ENCODE data around the gene ASB6. TPM values are rescaled to one million over a fixed set of nuclear protein-coding genes. Genes with fewer than 3 reads are reported as not detected.

ASB6 gene
- total and polyA plus RNA-seq, 4 donors: 3.4 to 8.4 (median 6.2) TPM

DNA sequence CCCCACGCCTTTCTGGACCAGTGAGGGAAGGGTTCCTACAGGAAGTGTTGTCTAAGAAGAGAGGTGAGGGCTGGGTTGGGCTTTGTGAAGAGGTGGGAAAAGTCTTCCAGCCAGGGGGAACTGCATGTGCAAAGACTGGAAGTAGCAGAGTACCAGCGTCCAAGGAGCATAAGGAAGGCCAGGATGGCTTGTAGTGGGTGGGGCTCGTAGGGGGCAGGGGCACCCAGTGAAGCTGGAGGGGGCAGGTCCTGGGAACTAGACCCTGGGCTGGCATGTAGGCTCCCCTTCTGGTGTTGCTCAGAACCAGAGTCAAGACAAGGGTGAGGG is 43.9 kb upstream of the ASB6 start:
- Histone ChIP-seq H3K9ac (ENCODE audit: low read depth in 1 of 2, low read length in 2 of 2) (no peak overlapping the region), H3K4me3 (ENCODE audit: low read depth in 1 of 3, low read length in 3 of 3) (no peak overlapping the region), H3K27ac (ENCODE audit: low read depth in 1 of 2, low read length in 2 of 2) (no peak overlapping the region), H3K4me1 (ENCODE audit: control insufficient read depth in 4 of 4, insufficient read depth in 4 of 4, low read length in 3 of 4) (no peaks in the 10 kb centered on the region), H3K9me3 (ENCODE audit: control insufficient read depth in 4 of 4, low read length in 3 of 4) (no peaks in the 10 kb centered on the region), H3K36me3 (ENCODE audit: control insufficient read depth in 4 of 4, insufficient read depth in 3 of 4, low read depth in 1 of 4, low read length in 3 of 4) (no peaks in the 10 kb centered on the region), H3K27me3 (ENCODE audit: control insufficient read depth in 4 of 4, insufficient read depth in 4 of 4, low read length in 3 of 4) (no peaks in the 10 kb centered on the region)
- no peak for DNase-seq (ENCODE audit: low spot score)
- TF ChIP-seq YY1 (IDR thresholded peaks at IDR 0.05): no peak
- TF ChIP-seq, protein P1, sequence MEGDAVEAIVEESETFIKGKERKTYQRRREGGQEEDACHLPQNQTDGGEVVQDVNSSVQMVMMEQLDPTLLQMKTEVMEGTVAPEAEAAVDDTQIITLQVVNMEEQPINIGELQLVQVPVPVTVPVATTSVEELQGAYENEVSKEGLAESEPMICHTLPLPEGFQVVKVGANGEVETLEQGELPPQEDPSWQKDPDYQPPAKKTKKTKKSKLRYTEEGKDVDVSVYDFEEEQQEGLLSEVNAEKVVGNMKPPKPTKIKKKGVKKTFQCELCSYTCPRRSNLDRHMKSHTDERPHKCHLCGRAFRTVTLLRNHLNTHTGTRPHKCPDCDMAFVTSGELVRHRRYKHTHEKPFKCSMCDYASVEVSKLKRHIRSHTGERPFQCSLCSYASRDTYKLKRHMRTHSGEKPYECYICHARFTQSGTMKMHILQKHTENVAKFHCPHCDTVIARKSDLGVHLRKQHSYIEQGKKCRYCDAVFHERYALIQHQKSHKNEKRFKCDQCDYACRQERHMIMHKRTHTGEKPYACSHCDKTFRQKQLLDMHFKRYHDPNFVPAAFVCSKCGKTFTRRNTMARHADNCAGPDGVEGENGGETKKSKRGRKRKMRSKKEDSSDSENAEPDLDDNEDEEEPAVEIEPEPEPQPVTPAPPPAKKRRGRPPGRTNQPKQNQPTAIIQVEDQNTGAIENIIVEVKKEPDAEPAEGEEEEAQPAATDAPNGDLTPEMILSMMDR (IDR thresholded peaks at IDR 0.05; ENCODE audit: low read depth, low read length, missing input control): no peak
- TF ChIP-seq RXRA (IDR thresholded peaks at IDR 0.05): no peak
- no peak for TF ChIP-seq ATF3 (IDR thresholded peaks at IDR 0.05)
- 81% methylated on average over 3 of the region's 3 CpGs for WGBS

DNA sequence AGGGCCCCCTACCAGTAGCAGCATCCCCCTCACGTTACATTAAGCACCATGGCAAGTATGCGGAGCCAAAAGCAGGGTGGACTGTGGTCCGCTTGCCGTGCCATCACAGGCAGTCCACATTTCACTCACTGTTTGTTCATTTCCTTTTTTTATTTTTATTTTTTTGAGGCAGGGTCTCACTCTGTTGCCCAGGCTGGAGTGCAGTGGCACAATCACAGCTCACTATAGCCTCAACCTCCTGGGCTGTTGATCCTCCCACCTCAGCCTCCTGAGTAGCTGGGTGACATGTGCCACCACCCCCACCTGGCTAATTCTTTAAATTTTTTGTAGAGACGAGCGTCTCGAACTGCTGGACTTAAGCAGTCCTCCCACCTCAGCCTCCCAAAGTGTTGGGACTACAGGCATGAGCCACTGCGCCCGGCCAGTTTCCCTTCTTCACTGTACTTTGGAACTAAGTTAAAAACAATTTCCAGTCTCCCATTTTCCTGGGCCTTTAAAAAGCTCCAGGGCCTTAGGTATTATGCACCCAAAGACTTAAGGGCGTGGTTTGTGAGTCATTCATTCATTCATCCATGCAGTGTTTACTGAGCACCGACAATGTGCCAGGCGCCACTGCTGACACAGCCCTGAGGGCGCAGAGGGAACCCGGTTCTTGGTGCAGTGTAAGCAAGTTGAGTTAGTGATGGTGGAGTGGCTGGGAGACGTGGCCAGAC is 43.4 kb upstream of the ASB6 start:
- no peak overlapping the region for H3K9ac ChIP-seq (ENCODE audit: low read depth in 1 of 2, low read length in 2 of 2)
- no peaks in the 10 kb centered on the region for H3K4me1 ChIP-seq (ENCODE audit: control insufficient read depth in 4 of 4, insufficient read depth in 4 of 4, low read length in 3 of 4)
- no peak for DNase-seq (ENCODE audit: low spot score)
- TF ChIP-seq FOXA1 (IDR thresholded peaks at IDR 0.05) (no peak), TAF1 (conservative IDR thresholded peaks at IDR 0.05) (no peak)
- no peaks in the 10 kb centered on the region for H3K36me3 ChIP-seq (ENCODE audit: control insufficient read depth in 4 of 4, insufficient read depth in 3 of 4, low read depth in 1 of 4, low read length in 3 of 4)
- no peaks in the 10 kb centered on the region for H3K9me3 ChIP-seq (ENCODE audit: control insufficient read depth in 4 of 4, low read length in 3 of 4)
- WGBS: 84% methylated on average over 15 of the region's 15 CpGs
- no peak overlapping the region for H3K4me3 ChIP-seq (ENCODE audit: low read depth in 1 of 3, low read length in 3 of 3)
- H3K27me3 ChIP-seq (ENCODE audit: control insufficient read depth in 4 of 4, insufficient read depth in 4 of 4, low read length in 3 of 4): no peaks in the 10 kb centered on the region
- no peak overlapping the region for H3K27ac ChIP-seq (ENCODE audit: low read depth in 1 of 2, low read length in 2 of 2)

GRCh38 chr9:129682381-129682780 is 40.4 kb upstream of the ASB6 start:
- DNase-seq (ENCODE audit: low spot score): no peak
- Histone ChIP-seq H3K27ac (ENCODE audit: low read depth in 1 of 2, low read length in 2 of 2) (no peak overlapping the region), H3K4me3 (ENCODE audit: low read depth in 1 of 3, low read length in 3 of 3) (no peak overlapping the region), H3K9ac (ENCODE audit: low read depth in 1 of 2, low read length in 2 of 2) (no peak overlapping the region), H3K4me1 (ENCODE audit: control insufficient read depth in 4 of 4, insufficient read depth in 4 of 4, low read length in 3 of 4) (no peaks in the 10 kb centered on the region), H3K9me3 (ENCODE audit: control insufficient read depth in 4 of 4, low read length in 3 of 4) (no peaks in the 10 kb centered on the region), H3K27me3 (ENCODE audit: control insufficient read depth in 4 of 4, insufficient read depth in 4 of 4, low read length in 3 of 4) (no peaks in the 10 kb centered on the region), H3K36me3 (ENCODE audit: control insufficient read depth in 4 of 4, insufficient read depth in 3 of 4, low read depth in 1 of 4, low read length in 3 of 4) (no peaks in the 10 kb centered on the region)
- 78% methylated on average over 7 of the region's 7 CpGs for WGBS
- TF ChIP-seq, protein P1 (IDR thresholded peaks at IDR 0.05; ENCODE audit: low read depth, low read length, missing input control): no peak
- no peak for TF ChIP-seq ZBTB33 (IDR thresholded peaks at IDR 0.05)
- no peak for TF ChIP-seq FOXA1 (IDR thresholded peaks at IDR 0.05)
- TF ChIP-seq HNF4A (conservative IDR thresholded peaks at IDR 0.05): no peak
- no peak for TF ChIP-seq SP1 (IDR thresholded peaks at IDR 0.05)
- TF ChIP-seq JUND (IDR thresholded peaks at IDR 0.05): no peak
- no peak for TF ChIP-seq MAX (IDR thresholded peaks at IDR 0.05)
- TF ChIP-seq REST (IDR thresholded peaks at IDR 0.05): no peak
- no peak for TF ChIP-seq TAF1 (conservative IDR thresholded peaks at IDR 0.05)
- TF ChIP-seq HNF4G (IDR thresholded peaks at IDR 0.05): no peak
- no peak for TF ChIP-seq GABPA (IDR thresholded peaks at IDR 0.05 in 1 of 2, conservative IDR thresholded peaks at IDR 0.05 in 1 of 2)
- no peak for TF ChIP-seq ATF3 (IDR thresholded peaks at IDR 0.05)
- TF ChIP-seq EGR1 (IDR thresholded peaks at IDR 0.05; ENCODE audit: low read depth in 2 of 2): no peak
- TF ChIP-seq FOXA2 (IDR thresholded peaks at IDR 0.05): no peak
- no peak for TF ChIP-seq RAD21 (IDR thresholded peaks at IDR 0.05)
- no peak for TF ChIP-seq YY1 (IDR thresholded peaks at IDR 0.05)

All from liver (tissue), 9 donors.